ENCODE results near the gene SNRPD3.

Gene SNRPD3

DNA sequence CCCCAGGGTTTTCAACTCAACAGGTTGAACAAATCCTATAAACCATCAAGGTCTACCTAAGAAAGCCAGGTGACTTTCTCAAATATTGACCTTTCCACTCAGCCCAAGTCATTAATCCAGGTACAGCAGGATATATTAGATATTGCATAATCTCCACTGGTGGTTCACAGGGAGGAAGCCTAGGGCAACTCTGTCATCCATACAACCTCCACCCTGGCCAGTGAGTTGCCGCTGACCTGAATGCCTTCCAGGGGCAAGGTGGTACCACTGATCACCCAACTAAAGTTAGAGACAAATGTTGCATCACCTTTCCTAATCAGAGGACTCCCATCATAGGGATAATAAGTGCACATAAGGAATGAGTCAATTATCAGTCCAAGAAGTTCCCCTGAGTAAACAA is 23.7 kb upstream of the SNRPD3 start:
- peaks cover 5 to 12% of the 10 kb centered on the region in 2 donors for H3K4me1 ChIP-seq (ENCODE audit: control insufficient read depth in 1 of 2, insufficient read depth in 2 of 2, low read length in 2 of 2)
- H3K9ac ChIP-seq (ENCODE audit: low read depth in 1 of 2, low read length in 2 of 2): no peak overlapping the region

GRCh38 chr22:24535348-24535747 is 20.5 kb upstream of the SNRPD3 start:
- peaks cover 0 to 12% of the 10 kb centered on the region in 2 donors for H3K36me3 ChIP-seq (ENCODE audit: control insufficient read depth in 1 of 2, insufficient read depth in 2 of 2, low read length in 2 of 2)
- H3K4me3 ChIP-seq (ENCODE audit: low read depth in 1 of 2, low read length in 2 of 2): no peak overlapping the region
- no peaks in the 10 kb centered on the region for H3K27me3 ChIP-seq (ENCODE audit: control insufficient read depth in 1 of 2, insufficient read depth in 2 of 2, low read length in 2 of 2)
- H3K9me3 ChIP-seq (ENCODE audit: control insufficient read depth in 1 of 2, low read length in 2 of 2): no peaks in the 10 kb centered on the region
- H3K27ac ChIP-seq (ENCODE audit: low read depth, low read length): no peak overlapping the region
- peaks cover 5 to 12% of the 10 kb centered on the region in 2 donors for H3K4me1 ChIP-seq (ENCODE audit: control insufficient read depth in 1 of 2, insufficient read depth in 2 of 2, low read length in 2 of 2)
- no peak overlapping the region for H3K9ac ChIP-seq (ENCODE audit: low read depth in 1 of 2, low read length in 2 of 2)

More for the DNA sequence above, 23.7 kb upstream of the SNRPD3 start:
- Histone ChIP-seq H3K9me3 (ENCODE audit: control insufficient read depth in 1 of 2, low read length in 2 of 2) (no peaks in the 10 kb centered on the region), H3K36me3 (ENCODE audit: control insufficient read depth in 1 of 2, insufficient read depth in 2 of 2, low read length in 2 of 2) (peaks cover 0 to 2% of the 10 kb centered on the region in 2 donors), H3K27me3 (ENCODE audit: control insufficient read depth in 1 of 2, insufficient read depth in 2 of 2, low read length in 2 of 2) (no peaks in the 10 kb centered on the region), H3K27ac (ENCODE audit: low read depth, low read length) (no peak overlapping the region), H3K4me3 (ENCODE audit: low read depth in 1 of 2, low read length in 2 of 2) (no peak overlapping the region)

GRCh38 chr22:24536089-24536488 is 19.7 kb upstream of the SNRPD3 start:
- Histone ChIP-seq H3K9me3 (ENCODE audit: control insufficient read depth in 1 of 2, low read length in 2 of 2) (no peaks in the 10 kb centered on the region), H3K4me3 (ENCODE audit: low read depth in 1 of 2, low read length in 2 of 2) (no peak overlapping the region), H3K36me3 (ENCODE audit: control insufficient read depth in 1 of 2, insufficient read depth in 2 of 2, low read length in 2 of 2) (peaks cover 7 to 20% of the 10 kb centered on the region in 2 donors), H3K27ac (ENCODE audit: low read depth, low read length) (no peak overlapping the region), H3K9ac (ENCODE audit: low read depth in 1 of 2, low read length in 2 of 2) (no peak overlapping the region), H3K4me1 (ENCODE audit: control insufficient read depth in 1 of 2, insufficient read depth in 2 of 2, low read length in 2 of 2) (peaks cover 4 to 12% of the 10 kb centered on the region in 2 donors), H3K27me3 (ENCODE audit: control insufficient read depth in 1 of 2, insufficient read depth in 2 of 2, low read length in 2 of 2) (no peaks in the 10 kb centered on the region)

- H3K27ac ChIP-seq (ENCODE audit: low read depth, low read length): no peak overlapping the region
- peaks cover 25 to 59% of the 10 kb centered on the region in 2 donors for H3K36me3 ChIP-seq (ENCODE audit: control insufficient read depth in 1 of 2, insufficient read depth in 2 of 2, low read length in 2 of 2)
- no peaks in the 10 kb centered on the region for H3K9me3 ChIP-seq (ENCODE audit: control insufficient read depth in 1 of 2, low read length in 2 of 2)
- no peaks in the 10 kb centered on the region for H3K27me3 ChIP-seq (ENCODE audit: control insufficient read depth in 1 of 2, insufficient read depth in 2 of 2, low read length in 2 of 2)
- H3K4me1 ChIP-seq (ENCODE audit: control insufficient read depth in 1 of 2, insufficient read depth in 2 of 2, low read length in 2 of 2): peaks cover 0 to 3% of the 10 kb centered on the region in 2 donors
- H3K9ac ChIP-seq (ENCODE audit: low read depth in 1 of 2, low read length in 2 of 2): no peak overlapping the region
- H3K4me3 ChIP-seq (ENCODE audit: low read depth in 1 of 2, low read length in 2 of 2): no peak overlapping the region
These were observed 15.3 kb upstream of the SNRPD3 start for GRCh38 chr22:24540470-24540869.

GRCh38 chr22:24541681-24542515 is 13.9 kb upstream of the SNRPD3 start:
- Histone ChIP-seq H3K36me3 (ENCODE audit: control insufficient read depth in 1 of 2, insufficient read depth in 2 of 2, low read length in 2 of 2) (peaks cover 32 to 67% of the 10 kb centered on the region in 2 donors), H3K4me1 (ENCODE audit: control insufficient read depth in 1 of 2, insufficient read depth in 2 of 2, low read length in 2 of 2) (peaks cover 0 to 3% of the 10 kb centered on the region in 2 donors), H3K27ac (ENCODE audit: low read depth, low read length) (no peak overlapping the region), H3K9me3 (ENCODE audit: control insufficient read depth in 1 of 2, low read length in 2 of 2) (no peaks in the 10 kb centered on the region), H3K27me3 (ENCODE audit: control insufficient read depth in 1 of 2, insufficient read depth in 2 of 2, low read length in 2 of 2) (no peaks in the 10 kb centered on the region), H3K9ac (ENCODE audit: low read depth in 1 of 2, low read length in 2 of 2) (no peak overlapping the region), H3K4me3 (ENCODE audit: low read depth in 1 of 2, low read length in 2 of 2) (no peak overlapping the region)

DNA sequence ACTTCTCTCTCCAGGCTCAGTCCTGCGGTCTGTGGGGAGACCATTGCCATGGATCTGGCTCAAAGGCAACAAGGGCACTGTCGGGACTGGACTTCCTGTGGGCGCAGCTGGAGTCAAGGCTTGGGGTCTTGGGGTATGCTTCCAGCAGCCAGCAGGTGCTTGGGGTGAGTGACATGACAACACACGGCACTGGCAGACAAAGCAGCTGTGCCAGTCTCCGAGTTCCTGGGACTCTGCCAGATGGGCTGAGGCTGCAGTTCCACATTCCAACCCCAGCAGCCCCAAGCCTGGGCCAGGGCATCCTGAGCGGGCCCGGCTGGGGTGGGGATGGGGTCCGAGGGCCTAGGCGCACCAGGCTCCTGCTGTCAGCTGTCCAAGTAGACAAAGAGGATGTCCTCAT is 13.2 kb upstream of the SNRPD3 start:
- Histone ChIP-seq H3K4me1 (ENCODE audit: control insufficient read depth in 1 of 2, insufficient read depth in 2 of 2, low read length in 2 of 2) (peaks cover 0 to 3% of the 10 kb centered on the region in 2 donors), H3K27me3 (ENCODE audit: control insufficient read depth in 1 of 2, insufficient read depth in 2 of 2, low read length in 2 of 2) (no peaks in the 10 kb centered on the region), H3K27ac (ENCODE audit: low read depth, low read length) (no peak overlapping the region), H3K9me3 (ENCODE audit: control insufficient read depth in 1 of 2, low read length in 2 of 2) (no peaks in the 10 kb centered on the region), H3K36me3 (ENCODE audit: control insufficient read depth in 1 of 2, insufficient read depth in 2 of 2, low read length in 2 of 2) (peaks cover 40 to 74% of the 10 kb centered on the region in 2 donors), H3K4me3 (ENCODE audit: low read depth in 1 of 2, low read length in 2 of 2) (no peak overlapping the region), H3K9ac (ENCODE audit: low read depth in 1 of 2, low read length in 2 of 2) (no peak overlapping the region)

DNA sequence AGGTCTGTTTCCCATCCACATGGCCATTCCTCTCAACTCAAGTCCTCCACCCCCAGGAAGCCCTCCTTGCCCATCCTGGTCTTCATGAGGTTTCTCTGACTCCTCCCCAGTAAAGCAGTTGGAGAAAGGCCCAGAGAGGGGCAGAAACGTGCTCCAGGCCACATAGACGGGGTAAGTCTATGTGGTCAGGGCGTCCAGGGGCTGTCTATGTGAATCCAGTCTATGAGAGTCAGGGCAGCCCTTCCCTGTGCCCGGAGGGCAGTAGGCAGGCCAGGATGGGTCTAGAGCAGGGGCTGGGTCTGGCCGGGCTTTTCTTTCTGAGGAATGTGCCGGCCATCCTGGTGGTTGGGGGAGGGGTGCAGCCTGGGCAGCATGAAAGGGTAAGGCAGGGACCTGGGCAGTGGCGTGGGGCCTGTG is 12.6 kb upstream of the SNRPD3 start:
- peaks cover 45 to 80% of the 10 kb centered on the region in 2 donors for H3K36me3 ChIP-seq (ENCODE audit: control insufficient read depth in 1 of 2, insufficient read depth in 2 of 2, low read length in 2 of 2)
- H3K27ac ChIP-seq (ENCODE audit: low read depth, low read length): no peak overlapping the region
- H3K4me1 ChIP-seq (ENCODE audit: control insufficient read depth in 1 of 2, insufficient read depth in 2 of 2, low read length in 2 of 2): peaks cover 0 to 3% of the 10 kb centered on the region in 2 donors
- H3K4me3 ChIP-seq (ENCODE audit: low read depth in 1 of 2, low read length in 2 of 2): no peak overlapping the region
- H3K9me3 ChIP-seq (ENCODE audit: control insufficient read depth in 1 of 2, low read length in 2 of 2): no peaks in the 10 kb centered on the region
- no peaks in the 10 kb centered on the region for H3K27me3 ChIP-seq (ENCODE audit: control insufficient read depth in 1 of 2, insufficient read depth in 2 of 2, low read length in 2 of 2)
- H3K9ac ChIP-seq (ENCODE audit: low read depth in 1 of 2, low read length in 2 of 2): no peak overlapping the region

DNA sequence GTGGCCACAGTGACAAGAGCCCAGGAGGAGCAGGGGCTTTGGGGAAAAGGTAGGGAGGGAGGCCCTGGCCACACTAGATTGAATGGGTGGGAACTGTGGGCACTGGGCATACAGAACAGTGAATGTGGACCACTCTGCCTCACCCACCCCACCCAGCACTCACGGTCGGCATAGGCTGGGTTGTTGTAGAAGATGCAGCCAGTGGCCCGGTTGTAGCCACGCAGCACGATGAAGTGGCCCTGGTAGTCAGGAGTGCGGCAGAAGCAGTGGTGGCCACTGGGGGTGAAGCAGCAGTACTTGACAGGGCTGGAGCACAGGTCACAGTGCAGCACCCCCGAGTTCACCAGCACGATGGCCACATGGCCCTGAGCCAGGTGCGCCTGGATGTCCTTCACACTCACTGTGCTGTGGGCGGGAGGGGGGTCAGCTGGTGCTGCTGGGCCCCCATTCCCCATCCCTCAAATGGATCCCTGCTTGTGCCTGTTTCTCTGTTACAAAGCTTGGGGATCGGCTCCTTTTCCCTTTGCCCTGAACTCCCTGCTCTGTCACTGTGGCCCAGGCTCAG is 12.0 kb upstream of the SNRPD3 start:
- Histone ChIP-seq H3K4me1 (ENCODE audit: control insufficient read depth in 1 of 2, insufficient read depth in 2 of 2, low read length in 2 of 2) (peaks cover 0 to 3% of the 10 kb centered on the region in 2 donors), H3K4me3 (ENCODE audit: low read depth in 1 of 2, low read length in 2 of 2) (no peak overlapping the region), H3K9ac (ENCODE audit: low read depth in 1 of 2, low read length in 2 of 2) (no peak overlapping the region), H3K27me3 (ENCODE audit: control insufficient read depth in 1 of 2, insufficient read depth in 2 of 2, low read length in 2 of 2) (no peaks in the 10 kb centered on the region), H3K36me3 (ENCODE audit: control insufficient read depth in 1 of 2, insufficient read depth in 2 of 2, low read length in 2 of 2) (peaks cover 51 to 86% of the 10 kb centered on the region in 2 donors), H3K9me3 (ENCODE audit: control insufficient read depth in 1 of 2, low read length in 2 of 2) (no peaks in the 10 kb centered on the region), H3K27ac (ENCODE audit: low read depth, low read length) (no peak overlapping the region)

DNA sequence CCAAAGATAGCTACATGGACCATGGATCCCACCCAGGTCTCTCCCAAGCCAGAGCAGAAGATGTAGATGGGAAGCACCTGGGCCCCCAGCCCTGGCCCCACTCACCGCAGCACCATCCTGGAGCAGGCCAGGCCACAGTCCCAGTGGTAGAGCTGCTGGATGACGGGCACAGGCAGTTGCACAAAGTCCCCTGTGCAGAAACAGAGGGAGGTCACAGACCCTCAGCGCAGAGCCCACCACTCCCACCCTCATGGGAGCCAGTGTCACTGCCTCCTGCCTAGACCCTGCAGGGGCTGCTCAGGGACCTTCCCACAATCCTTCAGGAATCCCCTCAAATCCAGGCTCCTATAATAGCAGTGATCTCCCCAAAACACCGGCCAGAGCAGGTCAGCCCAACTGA is 7.0 kb upstream of the SNRPD3 start:
- H3K9ac ChIP-seq (ENCODE audit: low read depth in 1 of 2, low read length in 2 of 2): peak overlapping the region in 1 of 2 donors; percentile 10
- no peak overlapping the region for H3K4me3 ChIP-seq (ENCODE audit: low read depth in 1 of 2, low read length in 2 of 2)
- H3K9me3 ChIP-seq (ENCODE audit: control insufficient read depth in 1 of 2, low read length in 2 of 2): no peaks in the 10 kb centered on the region
- H3K27ac ChIP-seq (ENCODE audit: low read depth, low read length): no peak overlapping the region
- H3K27me3 ChIP-seq (ENCODE audit: control insufficient read depth in 1 of 2, insufficient read depth in 2 of 2, low read length in 2 of 2): no peaks in the 10 kb centered on the region
- H3K4me1 ChIP-seq (ENCODE audit: control insufficient read depth in 1 of 2, insufficient read depth in 2 of 2, low read length in 2 of 2): peaks cover 45 to 46% of the 10 kb centered on the region in 2 donors
- peaks cover 33 to 66% of the 10 kb centered on the region in 2 donors for H3K36me3 ChIP-seq (ENCODE audit: control insufficient read depth in 1 of 2, insufficient read depth in 2 of 2, low read length in 2 of 2)

Data from duodenal mucosa (tissue), 2 donors.